Peyer's patch (tissue), 4 donors: ENCODE data around the gene ADGRL3.

Experiments used
- CTCF ChIP-seq, 6 experiments: fragments of 450-650 bp in 4 of 6; fragments of 200-600 bp in 2 of 6; sonication (generic) in 1 of 6; IDR thresholded peaks; one replicate each; pipeline ENCODE4 v1.5.1; 2017 to 2019; ENCODE audit warnings: antibody characterized with exemption in 6 of 6, mild to moderate bottlenecking in 3 of 6, moderate library complexity in 1 of 6
- POLR2A ChIP-seq, 2 donors: fragments of 450-650 bp; IDR thresholded peaks; one replicate each; pipeline ENCODE4 v1.5.1; 2017; ENCODE audit warnings: antibody characterized with exemption in 2 of 2, mild to moderate bottlenecking in 2 of 2, moderate library complexity in 2 of 2

DNA sequence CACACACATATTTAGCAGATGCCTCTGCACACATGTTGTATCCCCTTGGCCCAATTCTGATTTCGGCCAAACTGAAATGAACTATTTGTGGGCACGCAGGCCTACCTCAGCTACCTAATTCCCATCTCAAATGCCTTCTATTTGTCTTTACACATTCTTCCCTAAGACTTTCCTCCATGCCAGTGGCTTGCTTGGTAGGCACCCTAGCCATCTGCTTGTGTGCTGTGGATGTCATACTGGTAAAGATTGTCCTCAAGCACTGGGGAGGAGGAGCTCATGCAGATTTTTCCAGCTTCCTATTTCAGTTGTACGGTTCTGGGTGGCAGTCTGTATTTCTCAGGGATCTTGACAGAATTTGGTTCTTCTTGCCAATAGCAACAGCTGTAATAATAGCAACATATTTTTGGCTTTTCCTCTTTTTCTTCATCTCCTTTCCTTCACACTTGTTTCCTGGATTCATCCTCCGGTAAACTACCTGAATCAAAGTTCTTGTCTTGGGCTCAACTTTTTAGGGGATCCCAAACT lies 514.3 kb downstream of the ADGRL3 start:
- TF ChIP-seq CTCF (IDR thresholded peaks at IDR 0.05) (no peak), POLR2A (IDR thresholded peaks at IDR 0.05) (no peak)
